Liver (tissue), 3 donors: ENCODE measurements around the gene ZFP64.

Source experiments
- CTCF ChIP-seq: fragments of 150-350 bp; IDR thresholded peaks from 2 replicates; pipeline ENCODE4 v1.5.1; 2017; ENCODE audit warnings: improper control_type of control experiment, low read depth, low read length; ENCODE audit not compliant: missing input control
- GABPA ChIP-seq, 2 donors: IDR thresholded peaks in 1 of 2; conservative IDR thresholded peaks in 1 of 2; 2 replicates each; pipeline ENCODE4 v1.6.1; 2016; ENCODE audit warnings: antibody characterized with exemption in 2 of 2, mild to moderate bottlenecking in 1 of 2, moderate library complexity in 1 of 2
- RXRA ChIP-seq, 2 donors: IDR thresholded peaks; 2 replicates each; pipeline ENCODE4 v1.6.1; 2017 to 2018; ENCODE audit warnings: antibody characterized with exemption in 2 of 2, mild to moderate bottlenecking in 1 of 2
- SP1 ChIP-seq: IDR thresholded peaks from 2 replicates; pipeline ENCODE4 v1.6.1; 2018; ENCODE audit warnings: antibody characterized with exemption, mild to moderate bottlenecking
- TF ChIP-seq, protein P1 (sequence below): IDR thresholded peaks from 2 replicates; pipeline ENCODE4 v1.6.1; 2016; ENCODE audit warnings: antibody characterized with exemption
- donor health status: healthy.
- donor health status: healthy.

- TF ChIP-seq CTCF, result no peak
- no peak for TF ChIP-seq SP1
- TF ChIP-seq GABPA (IDR thresholded peaks at IDR 0.05 in 1 of 2, conservative IDR thresholded peaks at IDR 0.05 in 1 of 2), result no peak
- TF ChIP-seq RXRA (IDR thresholded peaks at IDR 0.05), result no peak
- TF ChIP-seq, protein P1, sequence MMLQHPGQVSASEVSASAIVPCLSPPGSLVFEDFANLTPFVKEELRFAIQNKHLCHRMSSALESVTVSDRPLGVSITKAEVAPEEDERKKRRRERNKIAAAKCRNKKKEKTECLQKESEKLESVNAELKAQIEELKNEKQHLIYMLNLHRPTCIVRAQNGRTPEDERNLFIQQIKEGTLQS, result no peak
Observed at GRCh38 chr20:52207020-52207810, 15.6 kb upstream of the ZFP64 start.
